Epithelial cell of esophagus (primary cell): Measurements from ENCODE around the gene CACNB4.
A peak's percentile ranks its signal among the peaks of the same experiment; 100 is the strongest.

Experiments
- DNase-seq: peaks from one replicate; pipeline ENCODE4 v3.0.0; 2010; ENCODE audit warnings: low read depth
- H3K4me3 ChIP-seq: 2 replicates; pipeline ENCODE4 v1.5.1; 2011; ENCODE audit warnings: mild to moderate bottlenecking, low read length, control low read depth
- TF ChIP-seq, protein P1 (sequence below): IDR thresholded peaks from 2 replicates; pipeline ENCODE4 v1.5.1; 2011; ENCODE audit warnings: low read depth, mild to moderate bottlenecking, low read length, control low read depth, inconsistent platforms; ENCODE audit not compliant: insufficient read depth; ENCODE audit errors: missing control alignments

CACNB4 gene

DNA sequence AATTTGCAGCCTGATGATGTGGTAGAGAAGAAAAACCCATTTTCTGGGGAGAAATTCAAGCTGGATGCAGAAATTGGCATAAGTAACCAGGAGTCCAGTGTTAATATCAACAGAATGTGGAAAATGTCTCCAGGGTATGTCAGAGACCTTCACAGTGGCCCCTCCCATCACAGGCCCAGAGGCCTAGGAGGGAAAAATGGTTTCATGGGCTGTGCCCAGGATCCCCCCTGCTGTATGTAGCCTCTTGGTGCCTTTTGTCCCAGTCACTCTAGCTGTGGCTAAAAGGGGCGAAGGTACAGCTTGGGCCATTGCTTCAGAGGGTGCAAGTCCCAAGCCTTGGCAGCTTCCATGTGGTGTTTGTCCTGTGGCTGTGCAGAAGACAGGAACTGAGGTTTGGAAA lies 40.2 kb downstream of the CACNB4 start:
- H3K4me3 ChIP-seq: no peak overlapping the region
- TF ChIP-seq, protein P1, sequence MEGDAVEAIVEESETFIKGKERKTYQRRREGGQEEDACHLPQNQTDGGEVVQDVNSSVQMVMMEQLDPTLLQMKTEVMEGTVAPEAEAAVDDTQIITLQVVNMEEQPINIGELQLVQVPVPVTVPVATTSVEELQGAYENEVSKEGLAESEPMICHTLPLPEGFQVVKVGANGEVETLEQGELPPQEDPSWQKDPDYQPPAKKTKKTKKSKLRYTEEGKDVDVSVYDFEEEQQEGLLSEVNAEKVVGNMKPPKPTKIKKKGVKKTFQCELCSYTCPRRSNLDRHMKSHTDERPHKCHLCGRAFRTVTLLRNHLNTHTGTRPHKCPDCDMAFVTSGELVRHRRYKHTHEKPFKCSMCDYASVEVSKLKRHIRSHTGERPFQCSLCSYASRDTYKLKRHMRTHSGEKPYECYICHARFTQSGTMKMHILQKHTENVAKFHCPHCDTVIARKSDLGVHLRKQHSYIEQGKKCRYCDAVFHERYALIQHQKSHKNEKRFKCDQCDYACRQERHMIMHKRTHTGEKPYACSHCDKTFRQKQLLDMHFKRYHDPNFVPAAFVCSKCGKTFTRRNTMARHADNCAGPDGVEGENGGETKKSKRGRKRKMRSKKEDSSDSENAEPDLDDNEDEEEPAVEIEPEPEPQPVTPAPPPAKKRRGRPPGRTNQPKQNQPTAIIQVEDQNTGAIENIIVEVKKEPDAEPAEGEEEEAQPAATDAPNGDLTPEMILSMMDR: no peak

DNA sequence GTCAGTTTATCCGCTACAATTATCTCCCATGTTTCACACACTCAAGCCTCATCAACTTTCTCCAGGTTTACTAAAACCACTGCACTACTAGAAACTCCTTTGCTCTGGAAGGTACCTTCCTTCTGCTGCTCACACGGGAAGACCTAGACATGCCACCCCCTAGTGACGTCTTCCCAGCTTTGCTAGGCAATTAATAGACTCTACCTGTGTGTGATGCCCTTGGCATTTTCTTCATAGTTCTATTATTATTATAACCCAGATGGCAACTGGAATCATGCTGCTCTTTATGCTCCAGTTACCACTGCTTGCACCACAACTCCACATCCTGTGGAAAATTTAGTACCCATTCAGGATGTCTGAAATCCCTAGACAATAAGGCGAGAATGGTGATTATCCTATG lies 42.4 kb downstream of the CACNB4 start:
- TF ChIP-seq, protein P1: no peak
- H3K4me3 ChIP-seq: no peak overlapping the region

More for the DNA sequence above, 40.2 kb downstream of the CACNB4 start:
- DNase-seq: no peak

DNA sequence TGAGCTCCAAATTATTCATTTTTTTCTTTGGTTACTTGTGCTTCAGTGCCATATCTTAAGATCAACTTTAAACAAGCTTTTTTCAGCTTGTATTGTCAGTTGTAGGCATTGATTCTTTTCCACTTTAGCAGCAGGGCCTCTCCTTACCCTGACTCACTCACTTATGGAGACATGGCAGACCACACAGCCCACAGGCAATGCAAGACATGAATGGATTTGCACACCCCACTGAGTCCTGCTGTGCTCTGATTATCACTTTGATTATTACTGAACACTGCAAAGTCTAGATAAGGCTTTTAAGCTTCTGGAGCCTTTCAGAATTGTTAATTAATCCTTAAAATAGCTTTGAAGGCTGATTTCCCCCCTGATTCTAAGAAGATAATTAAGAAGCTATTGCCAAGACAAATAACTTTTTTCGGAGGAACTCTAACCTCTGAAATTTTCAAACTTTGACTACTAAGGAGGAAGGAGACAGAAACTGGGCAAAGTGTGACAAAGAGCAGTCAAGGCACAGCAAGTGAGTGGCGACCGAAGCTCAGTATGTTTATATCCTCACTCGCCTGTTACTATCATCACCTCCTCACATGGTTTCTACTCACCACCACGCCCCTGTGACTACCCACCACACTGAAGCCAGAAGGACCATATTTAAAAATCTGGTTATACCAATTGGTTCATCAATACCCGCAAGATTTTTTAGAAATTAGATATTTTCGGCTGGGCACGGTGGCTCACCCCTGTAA lies 43.3 kb downstream of the CACNB4 start:
- no peak overlapping the region for H3K4me3 ChIP-seq
- TF ChIP-seq, protein P1: no peak
- DNase-seq: peak; percentile 56

More for the DNA sequence above, 42.4 kb downstream of the CACNB4 start:
- DNase-seq: no peak

DNA sequence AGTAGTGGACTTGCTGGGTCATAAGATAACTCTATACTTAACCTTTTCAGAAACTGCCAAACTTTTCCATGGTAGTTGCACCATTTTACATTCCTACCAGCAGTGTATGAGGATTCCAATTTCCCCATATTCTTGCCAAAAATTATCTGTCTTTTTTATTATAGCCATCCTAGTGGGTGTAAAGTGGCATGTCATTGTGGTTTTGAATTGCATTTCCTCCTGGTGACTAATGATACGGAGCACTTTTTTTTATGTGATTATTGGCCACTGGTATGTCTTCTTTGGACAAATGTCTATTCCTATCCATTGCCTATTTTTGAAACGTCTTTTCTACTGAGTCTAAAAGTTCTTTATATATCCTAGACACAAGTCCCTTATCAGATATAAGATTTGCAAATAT lies 44.3 kb downstream of the CACNB4 start:
- TF ChIP-seq, protein P1: no peak
- DNase-seq: peak; percentile 58
- no peak overlapping the region for H3K4me3 ChIP-seq

DNA sequence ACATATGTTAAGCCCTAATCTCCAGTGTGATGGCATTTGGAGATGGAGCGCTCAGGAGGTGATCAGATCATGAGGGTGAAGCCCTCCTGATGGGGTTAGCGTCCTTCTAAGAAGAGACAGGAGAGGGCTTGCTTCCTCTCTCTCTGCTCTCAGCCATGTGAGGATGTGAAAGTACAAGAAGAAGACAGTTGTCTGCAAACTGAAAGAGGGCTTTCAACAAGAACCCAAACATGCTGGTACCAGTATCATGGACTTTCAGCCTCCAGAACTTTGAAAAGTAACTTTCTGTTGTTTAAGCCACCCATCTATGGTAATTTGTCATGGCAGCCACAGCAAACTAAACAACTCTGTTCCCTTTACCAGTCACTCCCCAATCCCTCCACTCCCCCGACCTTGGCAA lies 47.4 kb downstream of the CACNB4 start:
- no peak overlapping the region for H3K4me3 ChIP-seq
- no peak for DNase-seq
- TF ChIP-seq, protein P1: no peak

DNA sequence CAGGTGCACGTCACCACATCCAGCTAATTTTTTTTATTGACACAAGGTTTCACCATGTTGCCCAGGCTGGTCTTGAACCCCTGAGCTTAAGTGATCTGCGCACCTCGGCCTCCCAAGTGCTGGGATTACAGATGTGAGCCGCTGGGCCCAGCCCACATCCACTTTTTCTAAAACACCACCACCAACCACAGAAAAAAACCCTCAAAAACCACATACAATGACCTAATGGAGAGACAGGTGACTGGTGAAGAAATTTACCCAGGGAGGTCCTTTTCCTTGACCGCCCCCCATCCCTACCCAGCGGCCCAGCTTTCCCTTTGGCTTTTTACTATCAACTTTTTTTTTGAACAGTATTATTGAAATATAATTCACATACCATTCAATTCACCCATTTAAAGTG lies 47.9 kb downstream of the CACNB4 start:
- TF ChIP-seq, protein P1: no peak
- no peak for DNase-seq
- H3K4me3 ChIP-seq: no peak overlapping the region

DNA sequence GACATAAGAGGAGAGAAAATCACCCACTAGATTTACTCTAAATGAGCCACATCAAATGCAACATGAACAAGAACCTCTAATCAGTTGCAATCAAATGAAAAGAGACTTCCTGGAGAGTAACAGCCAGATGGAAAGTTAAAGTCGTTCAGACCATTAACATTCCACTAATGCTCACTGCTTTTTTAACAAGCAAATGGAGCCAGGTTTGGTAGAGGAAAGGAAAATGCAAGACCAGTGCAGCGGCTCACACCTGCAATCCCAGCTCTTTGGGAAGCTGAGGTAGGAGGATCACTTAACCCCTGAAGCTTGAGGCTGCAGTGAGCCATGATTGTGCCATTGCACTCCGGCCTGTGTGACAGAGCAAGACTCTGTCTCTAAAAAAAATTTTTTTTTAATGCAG lies 48.5 kb downstream of the CACNB4 start:
- DNase-seq: no peak
- no peak overlapping the region for H3K4me3 ChIP-seq
- TF ChIP-seq, protein P1: no peak
